ENCODE results near the gene FGF12. TPM values are rescaled to one million over a fixed set of nuclear protein-coding genes. Genes with fewer than 3 reads are reported as not detected.
A peak's percentile ranks its signal among the peaks of the same experiment; 100 is the strongest.

FGF12 gene
- total RNA-seq, 1 donor from 2014 or later = 7.0 TPM

- no peak for DNase-seq (ENCODE audit: low spot score)
Measured at GRCh38 chr3:192496905-192497587, 230.3 kb downstream of the FGF12 start.

GRCh38 chr3:192494174-192494573, 233.2 kb downstream of the FGF12 start:
- DNase-seq (ENCODE audit: low spot score) = no peak

GRCh38 chr3:192490720-192491119, 236.6 kb downstream of the FGF12 start:
- no peak for DNase-seq (ENCODE audit: low spot score)

- no peak for DNase-seq (ENCODE audit: low spot score)
Measured at GRCh38 chr3:192489579-192489978, 237.8 kb downstream of the FGF12 start.

- DNase-seq (ENCODE audit: low spot score) = no peak
Measured at GRCh38 chr3:192487033-192487432, 240.3 kb downstream of the FGF12 start.

- DNase-seq (ENCODE audit: low spot score) = no peak
Measured at GRCh38 chr3:192482809-192483208, 244.5 kb downstream of the FGF12 start.

GRCh38 chr3:192482391-192482790, 244.9 kb downstream of the FGF12 start:
- DNase-seq (ENCODE audit: low spot score) = no peak

- peak; percentile 17 for DNase-seq (ENCODE audit: low spot score)
Measured at GRCh38 chr3:192481638-192482037, 245.7 kb downstream of the FGF12 start.

- peak; percentile 55 for DNase-seq (ENCODE audit: low spot score)
Measured at GRCh38 chr3:192467230-192468140, 259.9 kb downstream of the FGF12 start.

GRCh38 chr3:192449036-192449435, 278.3 kb downstream of the FGF12 start:
- no peak for DNase-seq (ENCODE audit: low spot score)

- DNase-seq (ENCODE audit: low spot score) = no peak
Measured at GRCh38 chr3:192445770-192446644, 281.3 kb downstream of the FGF12 start.

- no peak for DNase-seq (ENCODE audit: low spot score)
Measured at GRCh38 chr3:192444791-192445106, 282.6 kb downstream of the FGF12 start.

GRCh38 chr3:192444096-192444790, 283.1 kb downstream of the FGF12 start:
- peak; percentile 75 for DNase-seq (ENCODE audit: low spot score)

- DNase-seq (ENCODE audit: low spot score) = peak; percentile 50
Measured at GRCh38 chr3:192435241-192435640, 292.1 kb downstream of the FGF12 start.

- DNase-seq (ENCODE audit: low spot score) = no peak
Measured at GRCh38 chr3:192434186-192434585, 293.2 kb downstream of the FGF12 start.

- no peak for DNase-seq (ENCODE audit: low spot score)
Measured at GRCh38 chr3:192433704-192434103, 293.6 kb downstream of the FGF12 start.

GRCh38 chr3:192422997-192423342, 304.4 kb downstream of the FGF12 start:
- no peak for DNase-seq (ENCODE audit: low spot score)

- DNase-seq (ENCODE audit: low spot score) = peak; percentile 32
Measured at GRCh38 chr3:192422321-192422996, 304.9 kb downstream of the FGF12 start.

GRCh38 chr3:192419312-192419711, 308.0 kb downstream of the FGF12 start:
- DNase-seq (ENCODE audit: low spot score) = no peak

GRCh38 chr3:192417559-192418055, 309.7 kb downstream of the FGF12 start:
- DNase-seq (ENCODE audit: low spot score) = no peak

- DNase-seq (ENCODE audit: low spot score) = no peak
Measured at GRCh38 chr3:192417017-192417416, 310.3 kb downstream of the FGF12 start.
